CD4-positive, alpha-beta memory T cell (primary cell): ENCODE measurements around the gene ADAM29. TPM values are rescaled to one million over a fixed set of nuclear protein-coding genes. Genes with fewer than 3 reads are reported as not detected.
A peak's percentile ranks its signal among the peaks of the same experiment; 100 is the strongest.
"Not testable (repeated sequence)": the region's sequence is repeated elsewhere in the genome, so short reads cannot be mapped to it uniquely, and the experiment has no call there.

Experiments
- CTCF ChIA-PET: fragments of 350-600 bp; sonication (Branson Sonifier 250); formaldehyde crosslinking; loops from one replicate; lab custom pipeline; 2021; ENCODE audit warnings: inconsistent platforms; ENCODE audit not compliant: partially characterized antibody; lab: Charles Lee
- POLR2A ChIA-PET: fragments of 350-600 bp; sonication (Branson Sonifier 250); formaldehyde crosslinking; loops from one replicate; lab custom pipeline; 2021; ENCODE audit not compliant: partially characterized antibody; lab: Charles Lee
- DNase-seq, 5 donors: peaks; one replicate each; pipeline versions ENCODE4 v3.0.0 to v3.0.0-alpha.2; 2020 to 2022; ENCODE audit warnings: mixed read lengths in 1 of 5
- H3K27ac ChIP-seq: one replicate; pipeline ENCODE4 v1.7.0; 2013; ENCODE audit warnings: low read depth, low read length
- H3K27me3 ChIP-seq: 2 replicates; pipeline ENCODE4 v1.7.0; 2013; ENCODE audit warnings: mild to moderate bottlenecking, low read length, moderate library complexity; ENCODE audit not compliant: insufficient read depth
- H3K36me3 ChIP-seq: 2 replicates; pipeline ENCODE4 v1.7.0; 2013; ENCODE audit warnings: mild to moderate bottlenecking, low read length, moderate library complexity; ENCODE audit not compliant: insufficient read depth
- H3K4me1 ChIP-seq: 2 replicates; pipeline ENCODE4 v1.7.0; 2013; ENCODE audit warnings: mild to moderate bottlenecking, low read length, moderate library complexity; ENCODE audit not compliant: insufficient read depth
- H3K4me3 ChIP-seq, 2 donors: one replicate each; pipeline ENCODE4 v1.7.0; 2013; ENCODE audit warnings: low read length in 2 of 2, mild to moderate bottlenecking in 1 of 2
- H3K9me3 ChIP-seq, 2 donors: one replicate each; pipeline ENCODE4 v1.7.0; 2013; ENCODE audit warnings: low read length in 2 of 2, control low read depth in 1 of 2; ENCODE audit not compliant: control insufficient read depth in 1 of 2
- H3K27ac Mint-ChIP-seq, 7 donors: one replicate each; pipeline ENCODE4 v1.8.0; 2020 to 2021; ENCODE audit warnings: mixed read lengths in 7 of 7, mild to moderate bottlenecking in 6 of 7, inconsistent platforms in 3 of 7, moderate library complexity in 3 of 7
- H3K27me3 Mint-ChIP-seq, 2 donors: one replicate each; pipeline ENCODE4 v1.8.0; 2020 to 2021; ENCODE audit warnings: mixed read lengths in 2 of 2
- H3K36me3 Mint-ChIP-seq, 2 donors: one replicate each; pipeline ENCODE4 v1.8.0; 2020 to 2021; ENCODE audit warnings: mixed read lengths in 2 of 2, inconsistent platforms in 1 of 2, mild to moderate bottlenecking in 1 of 2
- H3K4me1 Mint-ChIP-seq, 4 donors: one replicate each; pipeline ENCODE4 v1.8.0; 2020 to 2021; ENCODE audit warnings: mixed read lengths in 4 of 4, mild to moderate bottlenecking in 1 of 4
- H3K4me3 Mint-ChIP-seq, 8 donors: one replicate each; pipeline ENCODE4 v1.8.0; 2020 to 2021; ENCODE audit warnings: mixed read lengths in 8 of 8, mild to moderate bottlenecking in 7 of 8, moderate library complexity in 6 of 8, inconsistent platforms in 3 of 8
- H3K9me3 Mint-ChIP-seq, 8 donors: one replicate each; pipeline ENCODE4 v1.8.0; 2020 to 2021; ENCODE audit warnings: mixed read lengths in 8 of 8, mild to moderate bottlenecking in 5 of 8, inconsistent platforms in 3 of 8, moderate library complexity in 1 of 8
- intact Hi-C: fragments of 100-400 bp; cut with micrococcal nuclease; formaldehyde crosslinking; loops from one replicate; pipeline ENCODE4 v1.15.1; 2023
- polyA plus RNA-seq, 2 donors: library from polyadenylated mRNA; unstranded; fragments of 300-500 nt; fragmentation: Illumina TruSeq; gene quantifications; one replicate each; pipeline ENCODE4 v1.2.3, GENCODE V29; 2021
- total RNA-seq, 2 experiments: library from RNA; stranded (reverse); gene quantifications; one replicate each; pipeline ENCODE4 v1.2.3, GENCODE V29; 2021

Gene ADAM29
- total and polyA plus RNA-seq, 4 experiments from 2014 or later: 0.14 to 0.41 TPM; not detected in 2

DNA sequence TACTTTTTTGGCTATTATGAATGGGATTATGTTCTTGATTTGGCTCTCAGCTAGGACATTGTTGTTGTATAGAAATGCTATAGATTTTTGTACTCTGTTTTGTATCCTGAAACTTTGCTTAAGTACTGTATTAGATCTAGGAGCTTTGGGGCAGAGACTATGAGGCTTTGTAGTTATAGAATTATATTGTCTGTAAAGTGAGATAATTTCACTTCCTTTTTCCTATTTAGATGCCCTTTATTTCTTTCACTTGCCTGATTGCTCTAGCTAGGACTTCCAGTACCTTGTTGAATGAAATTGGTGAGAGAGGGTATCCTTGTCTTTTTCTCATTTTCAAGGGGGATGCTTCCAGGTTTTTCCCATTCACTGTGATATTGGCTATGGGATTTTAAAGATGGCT lies 28.1 kb downstream of the ADAM29 start:
- H3K4me3 ChIP-seq: no peak overlapping the region
- Mint-ChIP-seq H3K27ac (no peak overlapping the region), H3K4me1 (no peaks in the 10 kb centered on the region), H3K9me3 (peaks cover 0 to 10% (median 8%) of the 10 kb centered on the region in 8 donors), H3K4me3 (no peak overlapping the region), H3K27me3 (no peaks in the 10 kb centered on the region), H3K36me3 (no peaks in the 10 kb centered on the region)
- no peaks in the 10 kb centered on the region for H3K4me1 ChIP-seq
- DNase-seq: no peak
- intact Hi-C loops: no loop called here
- no peak overlapping the region for H3K27ac ChIP-seq
- H3K9me3 ChIP-seq: peaks cover 0 to 4% of the 10 kb centered on the region in 2 donors
- ChIA-PET POLR2A (no interaction called here), CTCF (interaction anchor here (1.0 kb wide), 1 partner anchor 9 kb away, joined by 3 read pairs; no protein-coding TSS in a partner anchor)
- no peaks in the 10 kb centered on the region for H3K27me3 ChIP-seq
- H3K36me3 ChIP-seq: no peaks in the 10 kb centered on the region

DNA sequence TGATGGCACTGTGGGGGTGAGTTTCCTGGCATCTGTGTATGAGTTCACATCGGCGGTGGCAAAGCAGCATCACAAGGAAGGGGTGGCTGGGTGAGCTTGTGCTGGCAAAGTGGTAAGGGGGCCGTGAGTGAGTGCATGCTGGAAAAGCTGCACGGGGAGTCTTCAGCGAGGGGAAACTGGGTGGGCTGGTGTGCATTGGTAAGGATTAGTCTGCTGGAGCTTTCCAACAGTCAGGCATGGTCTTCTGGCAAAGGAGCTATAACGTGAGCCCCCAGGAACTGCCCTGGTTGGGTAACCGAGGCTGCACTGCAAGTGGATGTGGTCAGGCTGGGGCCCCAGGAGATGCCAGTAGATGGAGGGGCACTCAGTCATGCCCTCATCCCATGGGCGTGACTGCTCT lies 30.7 kb downstream of the ADAM29 start:
- H3K4me3 Mint-ChIP-seq: peak overlapping the region in 1 of 8 donors; percentile 52
- Histone ChIP-seq H3K4me1 (no peaks in the 10 kb centered on the region), H3K27me3 (no peaks in the 10 kb centered on the region), H3K9me3 (peaks cover 0 to 4% of the 10 kb centered on the region in 2 donors), H3K4me3 (no peak overlapping the region), H3K27ac (no peak overlapping the region), H3K36me3 (no peaks in the 10 kb centered on the region)
- H3K27me3 Mint-ChIP-seq: no peaks in the 10 kb centered on the region
- H3K36me3 Mint-ChIP-seq: no peaks in the 10 kb centered on the region
- intact Hi-C loops: no loop called here
- no peak overlapping the region for H3K27ac Mint-ChIP-seq
- POLR2A ChIA-PET: no interaction called here
- no peak for DNase-seq
- CTCF ChIA-PET: no interaction called here
- H3K9me3 Mint-ChIP-seq: peaks cover 0 to 10% (median 2%) of the 10 kb centered on the region in 8 donors
- H3K4me1 Mint-ChIP-seq: no peaks in the 10 kb centered on the region

DNA sequence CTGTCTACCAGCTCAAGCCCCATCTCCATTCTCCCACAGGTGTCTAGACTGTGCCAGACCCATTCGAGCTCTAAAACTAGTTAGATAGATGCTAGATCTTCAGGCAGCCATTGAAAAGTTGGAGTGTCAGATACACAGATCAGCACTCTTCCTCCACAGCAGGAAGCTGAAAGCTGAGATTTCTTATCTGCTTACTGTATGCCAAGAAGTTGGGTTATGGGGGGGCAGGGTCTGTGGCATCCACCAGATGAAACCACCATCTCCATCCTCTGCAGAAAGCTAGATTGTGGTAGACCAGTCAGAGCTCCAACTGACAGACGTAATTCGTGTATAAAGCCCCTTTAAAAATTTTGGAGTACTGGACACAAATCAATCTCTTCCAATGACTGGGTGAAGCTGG lies 54.8 kb downstream of the ADAM29 start:
- Histone ChIP-seq H3K9me3 (no peaks in the 10 kb centered on the region), H3K36me3 (no peaks in the 10 kb centered on the region), H3K4me3 (no peak overlapping the region), H3K27me3 (no peaks in the 10 kb centered on the region), H3K27ac (no peak overlapping the region), H3K4me1 (no peaks in the 10 kb centered on the region)
- peaks cover 0 to 12% (median 7%) of the 10 kb centered on the region in 8 donors for H3K9me3 Mint-ChIP-seq
- DNase-seq: no peak
- no peaks in the 10 kb centered on the region for H3K36me3 Mint-ChIP-seq
- CTCF ChIA-PET: no interaction called here
- no peaks in the 10 kb centered on the region for H3K4me1 Mint-ChIP-seq
- POLR2A ChIA-PET: no interaction called here
- no peaks in the 10 kb centered on the region for H3K27me3 Mint-ChIP-seq
- intact Hi-C loops: no loop called here
- no peak overlapping the region for H3K4me3 Mint-ChIP-seq
- H3K27ac Mint-ChIP-seq: no peak overlapping the region

DNA sequence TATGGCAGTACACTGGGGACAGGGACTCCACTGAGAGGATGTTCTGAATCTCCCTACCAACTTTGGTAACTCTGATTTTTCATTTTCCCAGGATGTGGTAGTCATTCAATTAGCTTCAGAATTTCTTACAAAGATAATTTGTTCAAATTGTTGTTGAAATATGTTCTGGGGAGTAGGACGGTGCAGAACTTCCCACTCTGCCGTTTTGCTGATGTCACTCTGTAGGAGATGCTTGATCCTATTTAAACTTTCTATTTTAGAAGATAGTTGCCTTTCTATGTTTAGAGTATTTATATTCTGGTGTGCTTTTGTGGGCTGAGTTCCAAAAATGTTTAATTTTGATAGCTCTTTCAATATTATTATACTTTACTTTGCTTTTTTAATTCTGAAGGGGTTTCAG lies 55.2 kb downstream of the ADAM29 start:
- H3K27me3 ChIP-seq: no peaks in the 10 kb centered on the region
- H3K4me3 ChIP-seq: no peak overlapping the region
- ChIA-PET CTCF (no interaction called here), POLR2A (no interaction called here)
- H3K9me3 ChIP-seq: no peaks in the 10 kb centered on the region
- DNase-seq: no peak
- H3K36me3 Mint-ChIP-seq: no peaks in the 10 kb centered on the region
- H3K36me3 ChIP-seq: no peaks in the 10 kb centered on the region
- H3K9me3 Mint-ChIP-seq: peaks cover 0 to 15% (median 7%) of the 10 kb centered on the region in 8 donors
- no peaks in the 10 kb centered on the region for H3K4me1 ChIP-seq
- H3K4me1 Mint-ChIP-seq: no peaks in the 10 kb centered on the region
- intact Hi-C loops: no loop called here
- H3K27ac ChIP-seq: no peak overlapping the region
- no peaks in the 10 kb centered on the region for H3K27me3 Mint-ChIP-seq
- H3K27ac Mint-ChIP-seq: no peak overlapping the region
- no peak overlapping the region for H3K4me3 Mint-ChIP-seq

DNA sequence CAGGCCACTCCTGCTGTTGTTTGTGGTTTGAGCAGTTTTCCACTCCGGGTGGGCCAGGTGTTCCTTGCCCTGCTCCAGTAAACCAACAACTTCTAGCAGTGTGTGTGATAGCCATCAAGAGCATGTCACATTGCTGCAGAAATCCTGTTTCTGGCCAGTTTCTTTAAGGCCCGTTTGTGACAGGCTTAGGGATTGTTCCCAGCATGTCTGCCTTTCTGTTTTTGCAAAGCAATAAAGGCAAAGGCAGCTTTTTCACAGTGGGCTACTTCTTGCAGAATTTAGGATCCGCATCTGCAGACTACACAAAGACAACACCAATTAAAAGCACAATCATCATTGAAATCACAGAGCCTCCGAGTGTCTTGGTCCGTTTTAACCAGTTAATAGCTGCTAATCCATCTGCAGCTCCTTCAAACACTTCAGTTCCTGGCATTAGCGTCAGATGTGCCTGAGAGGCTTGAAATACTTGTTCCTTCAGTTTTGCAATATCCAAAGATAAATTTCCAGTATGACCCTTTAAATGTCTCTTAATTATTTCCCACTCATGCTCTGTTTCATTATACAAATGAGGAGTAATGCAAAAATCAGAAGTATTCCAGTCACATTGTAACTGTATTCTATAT lies 65.1 kb downstream of the ADAM29 start:
- ChIA-PET CTCF (no interaction called here), POLR2A (no interaction called here)
- Histone ChIP-seq H3K4me3 (no peak overlapping the region), H3K27ac (no peak overlapping the region), H3K27me3 (no peaks in the 10 kb centered on the region), H3K4me1 (no peaks in the 10 kb centered on the region), H3K36me3 (no peaks in the 10 kb centered on the region), H3K9me3 (no peaks in the 10 kb centered on the region)
- no peaks in the 10 kb centered on the region for H3K4me1 Mint-ChIP-seq
- DNase-seq: no peak
- H3K36me3 Mint-ChIP-seq: no peaks in the 10 kb centered on the region
- no peak overlapping the region for H3K27ac Mint-ChIP-seq
- peaks cover 0 to 48% (median 28%) of the 10 kb centered on the region in 8 donors for H3K9me3 Mint-ChIP-seq
- intact Hi-C loops: no loop called here
- H3K4me3 Mint-ChIP-seq: no peak overlapping the region
- H3K27me3 Mint-ChIP-seq: no peaks in the 10 kb centered on the region

DNA sequence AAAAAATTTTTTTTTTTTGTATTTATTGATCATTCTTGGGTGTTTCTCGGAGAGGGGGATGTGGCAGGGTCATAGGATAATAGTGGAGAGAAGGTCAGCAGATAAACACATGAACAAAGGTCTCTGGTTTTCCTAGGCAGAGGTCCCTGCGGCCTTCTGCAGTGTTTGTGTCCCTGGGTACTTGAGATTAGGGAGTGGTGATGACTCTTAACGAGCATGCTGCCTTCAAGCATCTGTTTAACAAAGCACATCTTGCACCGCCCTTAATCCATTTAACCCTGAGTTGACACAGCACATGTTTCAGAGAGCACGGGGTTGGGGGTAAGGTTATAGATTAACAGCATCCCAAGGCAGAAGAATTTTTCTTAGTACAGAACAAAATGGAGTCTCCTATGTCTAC lies 65.7 kb downstream of the ADAM29 start:
- POLR2A ChIA-PET, H3K27me3 ChIP-seq, H3K4me1 Mint-ChIP-seq, H3K4me1 ChIP-seq, H3K36me3 Mint-ChIP-seq, CTCF ChIA-PET, H3K27ac ChIP-seq, H3K27me3 Mint-ChIP-seq, H3K36me3 ChIP-seq, H3K4me3 ChIP-seq, H3K9me3 ChIP-seq, DNase-seq, intact Hi-C loops, H3K4me3 Mint-ChIP-seq, H3K27ac Mint-ChIP-seq: not testable (repeated sequence)
- peaks cover 0 to 48% (median 27%) of the 10 kb centered on the region in 8 donors for H3K9me3 Mint-ChIP-seq

DNA sequence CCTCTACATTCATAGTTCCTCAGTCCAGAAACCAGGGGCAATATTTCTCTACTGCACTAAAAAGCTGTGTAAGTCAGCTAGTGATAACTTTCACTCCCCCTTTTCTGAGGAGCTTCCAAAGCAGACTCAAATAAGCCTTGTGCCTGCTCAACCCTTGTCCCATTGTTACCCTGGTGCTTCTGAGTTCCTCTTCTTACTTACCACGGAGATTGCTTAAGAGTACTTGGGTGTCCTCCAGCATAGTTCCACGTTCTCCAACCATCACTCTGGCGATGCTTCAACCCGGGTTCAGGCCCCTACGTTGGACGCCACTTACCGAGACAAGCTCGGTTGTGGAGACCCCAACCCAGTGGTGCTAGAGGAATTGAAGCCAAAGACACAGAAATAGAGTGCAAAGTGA lies 71.6 kb downstream of the ADAM29 start:
- ChIA-PET CTCF (no interaction called here), POLR2A (no interaction called here)
- H3K27me3 ChIP-seq: no peaks in the 10 kb centered on the region
- no peaks in the 10 kb centered on the region for H3K4me1 Mint-ChIP-seq
- H3K36me3 ChIP-seq: no peaks in the 10 kb centered on the region
- no peaks in the 10 kb centered on the region for H3K27me3 Mint-ChIP-seq
- no peaks in the 10 kb centered on the region for H3K4me1 ChIP-seq
- peaks cover 0 to 20% (median 12%) of the 10 kb centered on the region in 8 donors for H3K9me3 Mint-ChIP-seq
- no peaks in the 10 kb centered on the region for H3K36me3 Mint-ChIP-seq
- no peak overlapping the region for H3K4me3 Mint-ChIP-seq
- no peak overlapping the region for H3K4me3 ChIP-seq
- H3K27ac ChIP-seq: no peak overlapping the region
- no peak overlapping the region for H3K27ac Mint-ChIP-seq
- no peak for DNase-seq
- no peaks in the 10 kb centered on the region for H3K9me3 ChIP-seq
- intact Hi-C loops: no loop called here
